ENCODE data around the gene GLRA2. TPM values are rescaled to one million over a fixed set of nuclear protein-coding genes. Genes with fewer than 3 reads are reported as not detected.

Gene GLRA2
- total and polyA plus RNA-seq, 4 donors, result not detected

- Histone ChIP-seq H3K36me3 (ENCODE audit: control insufficient read depth in 4 of 4, insufficient read depth in 3 of 4, low read depth in 1 of 4, low read length in 3 of 4) (no peaks in the 10 kb centered on the region), H3K9me3 (ENCODE audit: control insufficient read depth in 4 of 4, low read length in 3 of 4) (no peaks in the 10 kb centered on the region), H3K9ac (ENCODE audit: low read depth in 1 of 2, low read length in 2 of 2) (no peak overlapping the region), H3K27ac (ENCODE audit: low read depth in 1 of 2, low read length in 2 of 2) (no peak overlapping the region), H3K4me1 (ENCODE audit: control insufficient read depth in 4 of 4, insufficient read depth in 4 of 4, low read length in 3 of 4) (no peaks in the 10 kb centered on the region), H3K27me3 (ENCODE audit: control insufficient read depth in 4 of 4, insufficient read depth in 4 of 4, low read length in 3 of 4) (peaks cover 0 to 2% (median 0%) of the 10 kb centered on the region in 4 donors), H3K4me3 (ENCODE audit: low read depth in 1 of 3, low read length in 3 of 3) (no peak overlapping the region)
- WGBS, result 79% methylated on average over 4 of the region's 4 CpGs
- no peak for TF ChIP-seq MAX (IDR thresholded peaks at IDR 0.05)
- DNase-seq (ENCODE audit: low spot score), result no peak
Observed at GRCh38 chrX:14641681-14642655, 112.6 kb downstream of the GLRA2 start.

- no peak overlapping the region for H3K4me3 ChIP-seq (ENCODE audit: low read depth in 1 of 3, low read length in 3 of 3)
- H3K9me3 ChIP-seq (ENCODE audit: control insufficient read depth in 4 of 4, low read length in 3 of 4), result no peaks in the 10 kb centered on the region
- no peaks in the 10 kb centered on the region for H3K36me3 ChIP-seq (ENCODE audit: control insufficient read depth in 4 of 4, insufficient read depth in 3 of 4, low read depth in 1 of 4, low read length in 3 of 4)
- no peaks in the 10 kb centered on the region for H3K27me3 ChIP-seq (ENCODE audit: control insufficient read depth in 4 of 4, insufficient read depth in 4 of 4, low read length in 3 of 4)
- 78% methylated on average over 2 of the region's 2 CpGs for WGBS
- no peak for TF ChIP-seq RAD21 (IDR thresholded peaks at IDR 0.05)
- TF ChIP-seq FOXA2 (IDR thresholded peaks at IDR 0.05), result no peak
- H3K27ac ChIP-seq (ENCODE audit: low read depth in 1 of 2, low read length in 2 of 2), result no peak overlapping the region
- no peaks in the 10 kb centered on the region for H3K4me1 ChIP-seq (ENCODE audit: control insufficient read depth in 4 of 4, insufficient read depth in 4 of 4, low read length in 3 of 4)
- DNase-seq (ENCODE audit: low spot score), result no peak
- H3K9ac ChIP-seq (ENCODE audit: low read depth in 1 of 2, low read length in 2 of 2), result no peak overlapping the region
Observed at GRCh38 chrX:14660970-14661369, 131.6 kb downstream of the GLRA2 start.

DNA sequence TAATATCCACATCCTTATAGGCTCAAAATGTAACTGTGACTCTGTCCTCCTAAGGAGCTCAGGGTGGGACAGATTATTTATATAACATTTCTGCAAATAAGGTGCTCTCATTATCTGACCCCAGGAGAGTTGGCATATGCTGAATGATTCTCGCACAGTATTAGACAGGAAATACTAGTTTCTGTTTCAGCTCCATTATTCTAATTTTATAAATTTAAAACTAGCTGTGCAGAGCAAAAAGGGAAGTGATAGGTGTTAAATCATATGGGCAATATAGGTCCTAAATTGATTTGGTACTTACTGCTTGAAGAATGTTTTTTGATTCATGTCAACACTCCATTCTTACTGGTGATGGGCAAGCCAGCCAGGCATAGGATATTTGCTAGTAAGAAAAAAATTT lies 141.5 kb downstream of the GLRA2 start:
- H3K36me3 ChIP-seq (ENCODE audit: control insufficient read depth in 4 of 4, insufficient read depth in 3 of 4, low read depth in 1 of 4, low read length in 3 of 4), result no peaks in the 10 kb centered on the region
- no peak overlapping the region for H3K27ac ChIP-seq (ENCODE audit: low read depth in 1 of 2, low read length in 2 of 2)
- no peak for TF ChIP-seq JUND (IDR thresholded peaks at IDR 0.05)
- no peak for TF ChIP-seq HNF4G (IDR thresholded peaks at IDR 0.05)
- TF ChIP-seq FOXA2 (IDR thresholded peaks at IDR 0.05), result no peak
- TF ChIP-seq FOXA1 (IDR thresholded peaks at IDR 0.05), result no peak
- no peak for TF ChIP-seq YY1 (IDR thresholded peaks at IDR 0.05)
- no peak for TF ChIP-seq HNF4A (conservative IDR thresholded peaks at IDR 0.05)
- no peak for TF ChIP-seq ATF3 (IDR thresholded peaks at IDR 0.05)
- TF ChIP-seq RAD21 (IDR thresholded peaks at IDR 0.05), result no peak
- no peak for TF ChIP-seq MAX (IDR thresholded peaks at IDR 0.05)
- no peak for TF ChIP-seq NR2F2 (IDR thresholded peaks at IDR 0.05)
- TF ChIP-seq SP1 (IDR thresholded peaks at IDR 0.05), result no peak
- no peak for TF ChIP-seq TAF1 (conservative IDR thresholded peaks at IDR 0.05)
- TF ChIP-seq GABPA (IDR thresholded peaks at IDR 0.05 in 1 of 2, conservative IDR thresholded peaks at IDR 0.05 in 1 of 2), result no peak
- TF ChIP-seq ZBTB33 (IDR thresholded peaks at IDR 0.05), result no peak
- no peak for TF ChIP-seq REST (IDR thresholded peaks at IDR 0.05)
- TF ChIP-seq, protein P1, sequence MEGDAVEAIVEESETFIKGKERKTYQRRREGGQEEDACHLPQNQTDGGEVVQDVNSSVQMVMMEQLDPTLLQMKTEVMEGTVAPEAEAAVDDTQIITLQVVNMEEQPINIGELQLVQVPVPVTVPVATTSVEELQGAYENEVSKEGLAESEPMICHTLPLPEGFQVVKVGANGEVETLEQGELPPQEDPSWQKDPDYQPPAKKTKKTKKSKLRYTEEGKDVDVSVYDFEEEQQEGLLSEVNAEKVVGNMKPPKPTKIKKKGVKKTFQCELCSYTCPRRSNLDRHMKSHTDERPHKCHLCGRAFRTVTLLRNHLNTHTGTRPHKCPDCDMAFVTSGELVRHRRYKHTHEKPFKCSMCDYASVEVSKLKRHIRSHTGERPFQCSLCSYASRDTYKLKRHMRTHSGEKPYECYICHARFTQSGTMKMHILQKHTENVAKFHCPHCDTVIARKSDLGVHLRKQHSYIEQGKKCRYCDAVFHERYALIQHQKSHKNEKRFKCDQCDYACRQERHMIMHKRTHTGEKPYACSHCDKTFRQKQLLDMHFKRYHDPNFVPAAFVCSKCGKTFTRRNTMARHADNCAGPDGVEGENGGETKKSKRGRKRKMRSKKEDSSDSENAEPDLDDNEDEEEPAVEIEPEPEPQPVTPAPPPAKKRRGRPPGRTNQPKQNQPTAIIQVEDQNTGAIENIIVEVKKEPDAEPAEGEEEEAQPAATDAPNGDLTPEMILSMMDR (IDR thresholded peaks at IDR 0.05; ENCODE audit: low read depth, low read length, missing input control), result no peak
- TF ChIP-seq RXRA (IDR thresholded peaks at IDR 0.05), result no peak
- H3K9ac ChIP-seq (ENCODE audit: low read depth in 1 of 2, low read length in 2 of 2), result no peak overlapping the region
- no peaks in the 10 kb centered on the region for H3K9me3 ChIP-seq (ENCODE audit: control insufficient read depth in 4 of 4, low read length in 3 of 4)
- no peak overlapping the region for H3K4me3 ChIP-seq (ENCODE audit: low read depth in 1 of 3, low read length in 3 of 3)
- WGBS, result 79% methylated on average over 1 of the region's 1 CpG
- H3K4me1 ChIP-seq (ENCODE audit: control insufficient read depth in 4 of 4, insufficient read depth in 4 of 4, low read length in 3 of 4), result no peaks in the 10 kb centered on the region
- DNase-seq (ENCODE audit: low spot score), result no peak
- no peaks in the 10 kb centered on the region for H3K27me3 ChIP-seq (ENCODE audit: control insufficient read depth in 4 of 4, insufficient read depth in 4 of 4, low read length in 3 of 4)
